ENCODE data around the gene KIAA1217.

DNA sequence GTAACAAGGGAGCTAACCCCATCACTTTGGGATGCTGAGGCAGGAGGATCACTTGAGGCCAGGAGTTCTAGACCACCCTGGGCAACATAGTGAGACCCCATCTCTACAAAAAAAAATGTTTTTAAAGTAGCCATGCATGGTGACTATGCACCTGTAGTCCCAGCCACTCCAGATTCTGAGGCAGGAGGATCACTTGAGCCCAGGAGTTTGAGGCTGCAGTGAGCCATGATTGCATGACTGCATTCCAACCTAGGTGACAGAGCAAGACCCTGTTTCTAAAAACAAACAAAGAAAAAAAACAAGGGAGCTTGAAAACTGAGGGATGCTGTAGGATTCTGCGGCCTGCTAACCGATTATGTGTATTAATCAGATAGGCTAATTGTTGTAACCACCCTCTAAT lies 4.9 kb downstream of the KIAA1217 start:
- TF ChIP-seq, protein P1, sequence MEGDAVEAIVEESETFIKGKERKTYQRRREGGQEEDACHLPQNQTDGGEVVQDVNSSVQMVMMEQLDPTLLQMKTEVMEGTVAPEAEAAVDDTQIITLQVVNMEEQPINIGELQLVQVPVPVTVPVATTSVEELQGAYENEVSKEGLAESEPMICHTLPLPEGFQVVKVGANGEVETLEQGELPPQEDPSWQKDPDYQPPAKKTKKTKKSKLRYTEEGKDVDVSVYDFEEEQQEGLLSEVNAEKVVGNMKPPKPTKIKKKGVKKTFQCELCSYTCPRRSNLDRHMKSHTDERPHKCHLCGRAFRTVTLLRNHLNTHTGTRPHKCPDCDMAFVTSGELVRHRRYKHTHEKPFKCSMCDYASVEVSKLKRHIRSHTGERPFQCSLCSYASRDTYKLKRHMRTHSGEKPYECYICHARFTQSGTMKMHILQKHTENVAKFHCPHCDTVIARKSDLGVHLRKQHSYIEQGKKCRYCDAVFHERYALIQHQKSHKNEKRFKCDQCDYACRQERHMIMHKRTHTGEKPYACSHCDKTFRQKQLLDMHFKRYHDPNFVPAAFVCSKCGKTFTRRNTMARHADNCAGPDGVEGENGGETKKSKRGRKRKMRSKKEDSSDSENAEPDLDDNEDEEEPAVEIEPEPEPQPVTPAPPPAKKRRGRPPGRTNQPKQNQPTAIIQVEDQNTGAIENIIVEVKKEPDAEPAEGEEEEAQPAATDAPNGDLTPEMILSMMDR (IDR thresholded peaks at IDR 0.05; ENCODE audit: poor library complexity, severe bottlenecking), result no peak
- no peak for TF ChIP-seq TAF1 (IDR thresholded peaks at IDR 0.05; ENCODE audit: low read depth)
- TF ChIP-seq, protein P2, sequence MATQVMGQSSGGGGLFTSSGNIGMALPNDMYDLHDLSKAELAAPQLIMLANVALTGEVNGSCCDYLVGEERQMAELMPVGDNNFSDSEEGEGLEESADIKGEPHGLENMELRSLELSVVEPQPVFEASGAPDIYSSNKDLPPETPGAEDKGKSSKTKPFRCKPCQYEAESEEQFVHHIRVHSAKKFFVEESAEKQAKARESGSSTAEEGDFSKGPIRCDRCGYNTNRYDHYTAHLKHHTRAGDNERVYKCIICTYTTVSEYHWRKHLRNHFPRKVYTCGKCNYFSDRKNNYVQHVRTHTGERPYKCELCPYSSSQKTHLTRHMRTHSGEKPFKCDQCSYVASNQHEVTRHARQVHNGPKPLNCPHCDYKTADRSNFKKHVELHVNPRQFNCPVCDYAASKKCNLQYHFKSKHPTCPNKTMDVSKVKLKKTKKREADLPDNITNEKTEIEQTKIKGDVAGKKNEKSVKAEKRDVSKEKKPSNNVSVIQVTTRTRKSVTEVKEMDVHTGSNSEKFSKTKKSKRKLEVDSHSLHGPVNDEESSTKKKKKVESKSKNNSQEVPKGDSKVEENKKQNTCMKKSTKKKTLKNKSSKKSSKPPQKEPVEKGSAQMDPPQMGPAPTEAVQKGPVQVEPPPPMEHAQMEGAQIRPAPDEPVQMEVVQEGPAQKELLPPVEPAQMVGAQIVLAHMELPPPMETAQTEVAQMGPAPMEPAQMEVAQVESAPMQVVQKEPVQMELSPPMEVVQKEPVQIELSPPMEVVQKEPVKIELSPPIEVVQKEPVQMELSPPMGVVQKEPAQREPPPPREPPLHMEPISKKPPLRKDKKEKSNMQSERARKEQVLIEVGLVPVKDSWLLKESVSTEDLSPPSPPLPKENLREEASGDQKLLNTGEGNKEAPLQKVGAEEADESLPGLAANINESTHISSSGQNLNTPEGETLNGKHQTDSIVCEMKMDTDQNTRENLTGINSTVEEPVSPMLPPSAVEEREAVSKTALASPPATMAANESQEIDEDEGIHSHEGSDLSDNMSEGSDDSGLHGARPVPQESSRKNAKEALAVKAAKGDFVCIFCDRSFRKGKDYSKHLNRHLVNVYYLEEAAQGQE (IDR thresholded peaks at IDR 0.05; ENCODE audit: borderline replicate concordance), result no peak
